ENCODE measurements around the gene MYORG.
"Not testable (repeated sequence)": the region's sequence is repeated elsewhere in the genome, so short reads cannot be mapped to it uniquely, and the experiment has no call there.

MYORG gene

DNA sequence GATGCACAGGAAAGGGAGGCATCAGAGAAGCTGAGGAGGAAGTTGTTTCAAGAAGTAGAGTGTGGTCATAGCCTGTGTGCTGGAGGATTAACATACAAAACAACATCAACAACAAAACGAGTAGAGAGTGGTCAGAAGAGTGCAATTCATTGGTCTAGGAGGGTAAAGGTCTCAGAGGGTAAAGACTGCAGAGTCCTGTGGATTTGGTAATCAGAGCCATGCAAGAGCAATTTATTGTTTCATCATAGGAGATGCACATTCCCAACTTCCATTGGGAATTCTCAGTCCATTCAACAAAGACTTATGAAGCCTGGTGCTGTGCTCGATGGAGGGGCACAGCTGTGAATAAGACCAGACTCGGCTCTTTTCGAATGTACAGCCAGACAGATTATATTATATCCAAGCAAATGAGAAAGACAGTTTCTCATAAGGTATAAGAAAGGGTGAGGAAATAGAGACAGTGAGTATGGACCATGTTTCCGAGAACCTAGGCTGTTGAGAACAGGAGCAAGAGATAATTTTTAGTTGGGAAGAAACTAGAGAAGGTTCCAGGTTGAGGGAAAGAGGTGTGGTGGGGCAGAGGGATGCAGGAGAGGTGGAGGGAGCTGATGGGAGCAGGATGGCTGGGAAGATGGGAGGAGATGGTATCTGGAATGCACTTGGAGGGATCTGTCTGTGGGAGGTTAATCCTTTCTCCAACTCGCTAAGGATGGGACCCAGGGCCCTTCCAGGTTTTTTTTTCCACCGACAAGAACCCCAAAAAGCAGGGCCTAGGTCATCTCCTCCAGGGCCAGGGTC lies 7.9 kb upstream of the MYORG start:
- DNase-seq = no peak

DNA sequence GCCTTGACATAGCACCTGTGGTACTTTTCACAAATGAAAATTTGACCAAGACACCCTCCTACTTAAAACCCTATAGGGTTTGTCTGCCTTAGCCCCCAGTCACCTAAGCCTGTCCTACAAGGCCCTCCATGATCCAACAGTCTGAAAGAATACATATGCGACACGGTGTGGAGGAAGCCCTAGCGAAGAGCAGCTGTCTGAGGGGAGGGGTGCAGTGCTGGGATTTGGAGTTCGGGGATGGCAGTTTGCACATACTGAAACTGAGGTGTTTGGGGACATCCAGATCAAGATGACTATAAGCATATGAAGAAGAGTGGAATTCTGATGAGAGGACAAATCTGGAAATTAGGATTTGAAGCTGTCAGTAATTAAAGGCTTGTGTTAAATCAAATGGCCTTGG lies 7.2 kb upstream of the MYORG start:
- no peak for DNase-seq

- no peak for DNase-seq
Measured at GRCh38 chr9:34382879-34383278, 6.2 kb upstream of the MYORG start.

DNA sequence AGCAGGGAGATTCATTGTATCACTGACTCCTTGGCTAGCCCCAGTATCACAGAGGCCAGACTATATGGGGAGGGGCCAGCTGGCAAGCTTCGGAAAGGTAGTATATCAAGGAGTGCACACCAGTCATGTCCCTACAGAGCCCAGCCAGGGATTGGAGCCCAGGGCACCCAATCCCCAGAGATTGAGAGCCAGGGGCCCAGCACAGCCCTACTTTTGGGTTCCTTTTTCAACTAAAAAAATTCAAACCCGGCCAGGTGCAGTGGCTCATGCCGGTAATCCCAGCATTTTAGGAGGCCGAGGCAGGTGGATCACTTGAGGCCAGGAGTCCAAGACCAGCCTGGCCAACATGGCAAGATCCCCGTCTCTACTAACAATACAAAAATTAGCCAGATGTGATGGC lies 5.4 kb upstream of the MYORG start:
- no peak for DNase-seq

- DNase-seq = no peak
Measured at GRCh38 chr9:34381323-34381722, 4.6 kb upstream of the MYORG start.

DNA sequence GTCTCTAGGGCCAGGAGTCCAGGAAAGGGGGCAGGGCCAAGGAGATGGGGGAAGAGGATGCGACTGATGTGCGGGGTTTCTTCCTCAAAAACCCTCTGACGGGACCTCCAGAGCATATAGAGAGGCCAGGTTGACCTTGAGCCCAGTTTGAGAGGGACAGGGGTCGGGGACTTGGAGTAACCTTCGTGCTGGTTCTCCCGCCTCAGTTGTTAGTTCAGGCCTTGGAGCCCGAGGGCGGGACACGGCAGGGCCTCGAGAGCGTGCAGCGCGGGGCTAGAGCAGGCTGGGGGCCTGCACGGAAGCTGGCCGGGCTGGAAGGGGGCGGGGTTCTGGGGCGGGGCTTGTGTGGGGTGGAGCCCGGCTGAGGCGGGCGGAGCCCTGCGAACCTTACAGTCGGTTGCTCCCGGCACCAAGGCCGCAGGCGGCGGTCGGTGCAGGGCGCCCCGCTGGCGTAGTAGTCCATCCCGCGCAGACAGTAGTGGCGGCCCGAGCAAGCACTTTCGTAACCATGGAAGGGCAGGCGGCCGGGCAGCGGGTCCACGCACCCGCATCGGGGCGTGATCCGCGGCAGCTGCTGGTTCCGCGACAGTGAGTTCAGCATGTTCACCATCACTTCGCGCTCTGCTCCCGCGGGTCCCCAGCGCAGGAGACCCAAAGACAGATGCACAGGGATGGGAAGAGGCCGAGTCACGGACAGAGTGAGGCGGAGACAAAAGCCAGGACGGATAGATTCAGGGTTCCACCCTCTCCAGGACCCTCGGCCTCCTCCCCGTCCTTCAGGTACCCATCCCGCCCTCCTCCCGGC lies 4.0 kb upstream of the MYORG start:
- DNase-seq = peak; percentile 31

DNA sequence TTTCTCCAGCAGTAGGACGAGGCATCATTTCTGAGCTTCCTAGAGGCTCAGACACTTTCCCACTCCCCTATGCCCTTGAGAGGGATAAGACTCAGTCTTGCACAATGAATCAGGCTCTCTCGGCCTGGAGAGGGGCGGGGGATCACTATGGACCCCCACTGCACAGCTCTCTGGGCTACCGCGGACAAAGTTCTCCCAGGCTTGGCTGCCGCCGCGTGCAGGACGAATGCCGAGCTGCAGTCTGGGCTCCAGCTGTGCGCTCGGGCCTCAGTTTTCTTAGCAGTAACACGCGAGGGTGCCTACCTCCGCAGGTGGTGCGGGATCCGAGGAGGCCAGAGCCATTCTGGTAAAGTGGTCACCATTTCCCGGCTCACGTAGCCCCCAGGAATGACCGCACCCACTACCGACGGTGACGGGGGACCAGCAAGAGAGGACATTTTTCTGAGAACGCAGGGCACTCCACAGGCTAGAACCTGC lies 3.4 kb upstream of the MYORG start:
- DNase-seq = no peak

GRCh38 chr9:34379334-34380033 lies 2.8 kb upstream of the MYORG start:
- peak; percentile 63 for DNase-seq

- DNase-seq = no peak
Measured at GRCh38 chr9:34378376-34379060, 1.8 kb upstream of the MYORG start.

DNA sequence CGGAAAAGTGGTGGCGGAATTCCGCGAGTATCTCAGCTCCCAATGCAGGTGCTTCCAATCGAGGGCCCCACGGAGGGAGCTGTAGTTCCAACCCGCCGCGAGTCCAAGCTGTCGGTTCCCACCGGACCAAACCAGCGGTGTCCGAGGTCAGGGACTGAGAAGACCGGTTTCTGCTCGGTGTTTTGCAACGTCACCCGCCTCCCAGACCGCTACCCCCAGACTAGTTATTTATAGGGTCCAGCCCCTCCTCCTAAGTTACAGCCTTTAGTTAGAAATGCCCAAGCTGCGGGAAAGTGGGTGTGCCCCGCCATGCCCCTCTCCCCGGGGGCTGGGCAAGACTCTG lies 677 bp upstream of the MYORG start:
- no peak for DNase-seq

- DNase-seq = peak; percentile 39
Measured at GRCh38 chr9:34375901-34376595, 650 bp downstream of the MYORG start.

GRCh38 chr9:34374905-34375552 lies 1.7 kb downstream of the MYORG start:
- DNase-seq = no peak

- no peak for DNase-seq
Measured at GRCh38 chr9:34374339-34374738, 2.4 kb downstream of the MYORG start.

- DNase-seq = no peak
Measured at GRCh38 chr9:34373749-34374148, 2.9 kb downstream of the MYORG start.

DNA sequence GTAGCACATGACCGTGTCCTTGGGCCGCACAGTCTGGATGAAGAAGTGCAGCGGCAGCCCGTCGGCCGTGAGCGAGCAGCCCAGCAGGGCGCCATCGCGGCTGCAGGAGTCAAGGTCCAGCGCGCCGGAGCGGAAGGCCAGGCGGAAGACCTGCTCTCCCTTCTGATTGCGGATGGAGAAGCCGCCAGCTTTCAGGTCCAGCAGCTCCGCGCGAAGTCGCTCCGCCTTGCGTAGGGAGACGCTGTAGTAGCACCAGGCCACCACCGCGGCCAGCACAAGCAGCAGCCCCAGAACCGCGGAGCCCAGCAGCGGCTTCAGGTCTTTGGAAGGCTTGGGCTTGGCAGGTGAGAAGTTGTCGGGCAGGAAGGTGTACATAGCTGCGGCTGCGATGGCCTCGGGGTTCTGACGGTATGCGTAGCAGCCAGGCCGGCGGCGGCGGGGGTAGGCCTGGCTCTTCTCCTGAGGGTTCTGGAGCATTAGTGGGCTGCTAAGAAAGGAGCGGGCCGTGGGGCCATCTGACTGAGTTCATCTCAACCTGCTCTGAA lies 4.2 kb downstream of the MYORG start:
- DNase-seq = no peak

DNA sequence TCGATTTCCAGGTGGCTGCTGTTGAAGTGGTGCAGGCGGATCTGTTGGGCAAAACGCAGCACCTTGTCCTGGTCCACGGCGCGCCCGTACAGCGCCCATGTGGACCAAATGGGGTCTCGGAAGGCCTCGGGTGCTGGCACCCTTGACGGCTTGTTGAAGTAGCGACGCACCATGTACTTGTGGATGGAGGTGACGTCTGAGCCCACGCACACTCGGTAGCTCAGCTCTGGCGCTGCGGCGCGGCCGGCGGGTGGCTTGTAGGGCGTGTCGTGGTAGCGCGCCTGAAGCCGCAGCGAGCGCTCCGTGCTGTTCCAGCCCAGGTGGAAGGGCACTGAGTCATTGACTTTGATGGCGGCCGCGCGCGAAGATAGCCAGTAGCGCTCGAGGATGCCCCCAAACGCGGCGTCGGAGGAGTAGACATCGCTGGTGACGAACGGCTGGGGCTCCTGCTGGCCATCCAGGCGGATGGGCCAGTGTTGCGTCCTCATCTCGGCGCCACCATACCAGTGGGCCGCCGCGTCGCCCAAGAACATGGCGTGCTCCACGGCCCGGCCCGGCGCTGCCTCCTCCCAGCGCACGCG lies 4.7 kb downstream of the MYORG start:
- DNase-seq = no peak

DNA sequence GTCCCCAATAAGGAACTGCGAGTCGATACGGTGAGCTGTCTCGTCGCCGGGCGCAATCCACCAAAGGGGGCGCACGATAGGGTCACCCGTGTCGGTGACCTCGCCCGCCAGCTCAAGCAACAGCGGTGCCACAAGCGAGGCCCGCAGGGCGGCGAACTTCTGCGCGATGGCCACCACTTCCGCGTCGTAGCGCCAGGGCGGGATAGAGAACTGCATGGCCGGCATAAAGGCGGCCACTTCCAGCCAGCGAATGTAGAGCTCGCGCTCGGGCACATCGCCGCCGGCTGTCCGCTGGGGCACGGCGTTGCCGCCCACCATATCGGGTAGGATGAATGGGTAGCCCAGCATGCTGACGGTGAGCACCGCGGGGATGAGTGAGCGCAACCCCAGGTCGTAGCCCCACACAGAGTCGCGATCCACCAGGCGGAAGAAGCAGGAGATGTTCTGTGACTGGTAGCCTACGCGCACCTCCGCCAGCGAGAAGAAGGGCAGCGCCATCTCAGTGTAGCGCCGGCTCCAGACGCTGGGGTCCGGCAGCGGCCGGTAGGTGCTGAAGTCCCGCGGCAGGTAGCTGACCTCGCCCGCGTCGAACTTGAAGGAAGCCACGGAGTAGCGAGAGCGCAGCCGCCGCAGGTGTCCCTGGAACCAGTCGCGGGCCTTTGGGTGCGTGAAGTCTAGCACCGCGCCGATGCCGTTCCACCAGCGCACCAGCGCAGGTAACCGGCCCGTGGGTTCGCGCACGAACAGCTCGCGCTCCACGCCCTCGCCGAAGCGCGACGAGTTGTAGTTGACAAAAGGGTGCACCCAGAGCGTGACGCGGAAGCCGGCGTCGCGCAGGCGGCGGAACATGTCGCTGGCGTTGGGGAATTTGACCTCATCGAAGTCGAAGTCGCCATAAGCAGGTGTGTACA lies 5.5 kb downstream of the MYORG start:
- no peak for DNase-seq

- no peak for DNase-seq
Measured at GRCh38 chr9:34370335-34370969, 6.2 kb downstream of the MYORG start.

- DNase-seq = no peak
Measured at GRCh38 chr9:34369636-34370035, 7.1 kb downstream of the MYORG start.

DNA sequence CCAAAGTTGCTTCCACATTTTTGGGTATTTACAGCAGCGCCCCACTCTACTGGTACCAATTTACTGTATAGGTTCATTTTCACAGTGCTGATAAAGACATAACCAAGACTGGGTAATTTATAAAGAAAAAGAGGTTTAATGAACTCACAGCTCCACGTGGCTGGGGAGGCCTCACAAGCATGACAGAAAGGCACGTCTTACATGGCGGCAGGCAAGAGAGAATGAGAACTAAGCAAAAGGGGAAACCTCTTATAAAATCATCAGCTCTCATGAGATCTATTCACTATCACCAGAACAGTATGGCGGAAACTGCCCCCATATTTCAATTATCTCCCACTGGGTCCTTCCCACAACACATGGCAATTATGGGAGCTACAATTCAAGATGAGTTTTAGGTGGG lies 7.9 kb downstream of the MYORG start:
- not testable (repeated sequence) for DNase-seq
